Upper lobe of left lung (tissue), 6 donors: ENCODE measurements around the gene PRR23E. TPM values are rescaled to one million over a fixed set of nuclear protein-coding genes. Genes with fewer than 3 reads are reported as not detected.

Source experiments
- ATAC-seq, 2 donors: fragments of 200-7000 bp; cut with Tn5 transposase; one replicate each; pipeline ENCODE4 v1.9.1; 2022; ENCODE audit warnings: mild to moderate bottlenecking in 2 of 2, moderate library complexity in 2 of 2; ENCODE audit not compliant: low FRiP score in 2 of 2
- DNase-seq, 2 donors: peaks; one replicate each; pipeline ENCODE4 v3.0.0-alpha.2; 2019 to 2020
- H3K27ac ChIP-seq, 4 donors: fragments of 200-600 bp; sonication (generic); one replicate each; pipeline ENCODE4 v1.5.1; 2016 to 2019
- H3K27me3 ChIP-seq, 4 donors: fragments of 200-600 bp; sonication (generic); one replicate each; pipeline ENCODE4 v1.5.1; 2017 to 2019
- H3K36me3 ChIP-seq, 4 donors: fragments of 200-600 bp; sonication (generic); one replicate each; pipeline ENCODE4 v1.5.1; 2016 to 2019
- H3K4me1 ChIP-seq, 4 donors: fragments of 200-600 bp; sonication (generic); one replicate each; pipeline ENCODE4 v1.5.1; 2018 to 2019
- H3K4me3 ChIP-seq, 4 donors: fragments of 200-600 bp; sonication (generic); one replicate each; pipeline ENCODE4 v1.5.1; 2017 to 2019; ENCODE audit warnings: mild to moderate bottlenecking in 2 of 4, moderate library complexity in 1 of 4
- H3K9me3 ChIP-seq, 4 donors: fragments of 200-600 bp; sonication (generic); one replicate each; pipeline ENCODE4 v1.5.1; 2018 to 2019
- CTCF ChIP-seq, 6 experiments: fragments of 450-650 bp in 4 of 6; fragments of 200-600 bp in 2 of 6; sonication (generic) in 2 of 6; IDR thresholded peaks; one replicate each; pipeline ENCODE4 v1.5.1; 2016 to 2019; ENCODE audit warnings: antibody characterized with exemption in 6 of 6
- EP300 ChIP-seq, 4 donors: sonication (generic); formaldehyde crosslinking; IDR thresholded peaks; one replicate each; pipeline ENCODE4 v1.5.1; 2017; ENCODE audit warnings: antibody characterized with exemption in 4 of 4, control low read depth in 2 of 4
- POLR2A ChIP-seq, 4 donors: fragments of 450-650 bp; IDR thresholded peaks; one replicate each; pipeline ENCODE4 v1.5.1; 2016 to 2017; ENCODE audit warnings: antibody characterized with exemption in 4 of 4, mild to moderate bottlenecking in 2 of 4
- POLR2AphosphoS5 ChIP-seq, 2 donors: sonication (generic); formaldehyde crosslinking; IDR thresholded peaks; one replicate each; pipeline ENCODE4 v1.5.1; 2017; ENCODE audit warnings: antibody characterized with exemption in 2 of 2
- WGBS, 2 donors: methylation state at CpG; one replicate each; pipeline ENCODE4 v1.1.5; 2017 to 2018; 5-methylcytosine and 5-hydroxymethylcytosine counted together
- total RNA-seq, 6 donors: library from RNA; depleted of rRNA in 4 of 6; stranded (reverse); fragments of >200 nt in 4 of 6; gene quantifications; one replicate each; pipeline versions ENCODE4 v1.1.0 to v1.2.1, GENCODE V29; 2016 to 2021
- donor health status: DM: no; HTN: no; CAD: no; lungs with moderate emphysema.
- donor health status: DM: no; HTN: yes; CAD: no; lungs with severe emphysema.

The PRR23E gene
- total RNA-seq, 6 donors from 2014 or later = not detected

- 83 to 90% methylated on average over 3 of the region's 3 CpGs for WGBS, 2 donors
Observed at GRCh38 chr3:127206154-127206553, 13.2 kb downstream of the PRR23E start.

GRCh38 chr3:127206611-127207516 is 13.9 kb downstream of the PRR23E start:
- H3K27me3 ChIP-seq = no peaks in the 10 kb centered on the region
- ATAC-seq (peak in 1 of 2 donors; percentile 35), DNase-seq (peak in 1 of 2 donors; percentile 54)
- no peak overlapping the region for H3K27ac ChIP-seq
- H3K9me3 ChIP-seq = no peaks in the 10 kb centered on the region
- TF ChIP-seq POLR2A (IDR thresholded peaks at IDR 0.05) (no peak), CTCF (IDR thresholded peaks at IDR 0.05) (no peak), POLR2AphosphoS5 (IDR thresholded peaks at IDR 0.05) (no peak), EP300 (IDR thresholded peaks at IDR 0.05) (no peak)
- H3K4me3 ChIP-seq = no peak overlapping the region
- WGBS, 2 donors = 66 to 70% methylated on average over 9 to 15 of the region's 15 CpGs
- peaks cover 0 to 3% (median 0%) of the 10 kb centered on the region in 4 donors for H3K4me1 ChIP-seq
- H3K36me3 ChIP-seq = no peaks in the 10 kb centered on the region

More at GRCh38 chr3:127206154-127206553, 13.2 kb downstream of the PRR23E start:
- no peaks in the 10 kb centered on the region for H3K27me3 ChIP-seq
- no peaks in the 10 kb centered on the region for H3K9me3 ChIP-seq
- H3K36me3 ChIP-seq = no peaks in the 10 kb centered on the region
- H3K27ac ChIP-seq = no peak overlapping the region
- DNase-seq = no peak
- H3K4me1 ChIP-seq = peaks cover 0 to 3% (median 0%) of the 10 kb centered on the region in 4 donors
- no peak for ATAC-seq
- TF ChIP-seq POLR2A (IDR thresholded peaks at IDR 0.05) = no peak
- TF ChIP-seq EP300 (IDR thresholded peaks at IDR 0.05) = no peak
- no peak overlapping the region for H3K4me3 ChIP-seq

DNA sequence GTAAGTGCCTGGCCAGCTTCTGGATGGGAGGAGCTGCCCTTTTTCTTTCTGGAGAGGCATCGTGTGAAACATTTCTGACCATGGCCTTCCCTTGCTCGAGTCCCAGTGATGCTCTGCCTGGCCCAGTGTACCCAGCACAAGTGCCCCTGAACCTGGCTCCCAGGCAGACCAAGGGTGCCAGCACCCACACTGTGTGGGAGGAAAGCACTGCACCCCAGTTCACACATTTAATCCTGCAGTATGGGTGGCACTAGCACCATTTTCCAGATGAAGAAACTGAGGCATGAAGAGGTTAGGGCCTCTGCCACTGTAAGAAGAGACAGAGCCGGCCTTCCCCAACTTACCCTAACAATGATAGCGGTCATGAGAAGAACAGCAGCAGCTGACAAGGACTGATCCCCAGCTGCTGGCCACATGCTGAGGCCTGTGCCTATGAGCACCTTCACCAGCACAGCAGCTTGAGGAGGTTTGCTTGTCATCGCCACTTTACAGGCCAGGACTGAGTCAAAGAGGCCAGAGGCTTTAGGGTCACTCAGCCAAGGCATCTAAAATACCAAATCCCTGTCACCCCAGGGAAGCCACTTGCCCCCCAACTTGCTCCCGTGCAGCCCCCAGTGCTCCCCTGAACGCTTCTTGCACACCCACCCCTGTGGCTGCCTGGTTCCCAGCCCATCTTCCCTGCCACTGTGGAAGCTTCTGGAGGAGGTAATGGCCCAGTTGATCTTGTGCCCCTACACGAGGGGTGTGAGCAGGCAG is 15.0 kb downstream of the PRR23E start:
- 80 to 87% methylated on average over 6 to 8 of the region's 8 CpGs for WGBS, 2 donors
- ATAC-seq = no peak
- DNase-seq = peak in 1 of 2 donors; percentile 27

GRCh38 chr3:127208483-127209100 is 15.7 kb downstream of the PRR23E start:
- Histone ChIP-seq H3K27ac (no peak overlapping the region), H3K4me3 (no peak overlapping the region), H3K4me1 (peaks cover 0 to 3% (median 0%) of the 10 kb centered on the region in 4 donors), H3K36me3 (no peaks in the 10 kb centered on the region), H3K27me3 (no peaks in the 10 kb centered on the region), H3K9me3 (no peaks in the 10 kb centered on the region)
- DNase-seq (peak in 1 of 2 donors; percentile 61), ATAC-seq (no peak)
- no peak for TF ChIP-seq CTCF (IDR thresholded peaks at IDR 0.05)
- no peak for TF ChIP-seq EP300 (IDR thresholded peaks at IDR 0.05)
- no peak for TF ChIP-seq POLR2AphosphoS5 (IDR thresholded peaks at IDR 0.05)
- no peak for TF ChIP-seq POLR2A (IDR thresholded peaks at IDR 0.05)
- WGBS, 2 donors = 90 to 94% methylated on average over 9 of the region's 14 CpGs

More for the DNA sequence above, 15.0 kb downstream of the PRR23E start:
- H3K4me1 ChIP-seq = peaks cover 0 to 3% (median 0%) of the 10 kb centered on the region in 4 donors
- H3K27me3 ChIP-seq = no peaks in the 10 kb centered on the region
- H3K9me3 ChIP-seq = no peaks in the 10 kb centered on the region
- no peak overlapping the region for H3K4me3 ChIP-seq
- H3K27ac ChIP-seq = no peak overlapping the region
- TF ChIP-seq EP300 (IDR thresholded peaks at IDR 0.05) (no peak), POLR2AphosphoS5 (IDR thresholded peaks at IDR 0.05) (no peak), POLR2A (IDR thresholded peaks at IDR 0.05) (no peak), CTCF (IDR thresholded peaks at IDR 0.05) (no peak)
- H3K36me3 ChIP-seq = no peaks in the 10 kb centered on the region
